BLaER1 treated with 17β-estradiol and CSF1 and Interleukin-3, amounts not matched to agents 10 nM and 100 nM (cell line): Measurements from ENCODE around the gene PARS2.

Experiments used
- H3K27ac ChIP-seq, 11 experiments: shearing (Covaris generic); formaldehyde crosslinking; 2 replicates each; pipeline ENCODE4 v1.8.1; 2022
- H3K27me3 ChIP-seq, 11 experiments: shearing (Covaris generic); formaldehyde crosslinking; 2 replicates each; pipeline ENCODE4 v1.8.1; 2022
- H3K36me3 ChIP-seq, 11 experiments: shearing (Covaris generic); formaldehyde crosslinking; 2 replicates each; pipeline ENCODE4 v1.8.1; 2022
- H3K4me1 ChIP-seq, 10 experiments: shearing (Covaris generic); formaldehyde crosslinking; 2 replicates each; pipeline ENCODE4 v1.8.1; 2022
- H3K4me2 ChIP-seq, 11 experiments: shearing (Covaris generic); formaldehyde crosslinking; 2 replicates each; pipeline ENCODE4 v1.8.1; 2022
- H3K4me3 ChIP-seq, 10 experiments: shearing (Covaris generic); formaldehyde crosslinking; 2 replicates each; pipeline ENCODE4 v1.8.1; 2022
- H3K9ac ChIP-seq, 11 experiments: shearing (Covaris generic); formaldehyde crosslinking; 2 replicates each; pipeline ENCODE4 v1.8.1; 2022
- H3K9me3 ChIP-seq, 11 experiments: shearing (Covaris generic); formaldehyde crosslinking; replicated peaks in 1 of 11; 2 replicates each; pipeline ENCODE4 v1.8.1; 2022
- H4K20me1 ChIP-seq, 11 experiments: shearing (Covaris generic); formaldehyde crosslinking; 2 replicates each; pipeline ENCODE4 v1.8.1; 2022
- Cebpa-rat ChIP-seq, 11 experiments: shearing (Covaris generic); IDR thresholded peaks; 2 replicates each; pipeline ENCODE4 v1.8.1; 2022

PARS2 gene

DNA sequence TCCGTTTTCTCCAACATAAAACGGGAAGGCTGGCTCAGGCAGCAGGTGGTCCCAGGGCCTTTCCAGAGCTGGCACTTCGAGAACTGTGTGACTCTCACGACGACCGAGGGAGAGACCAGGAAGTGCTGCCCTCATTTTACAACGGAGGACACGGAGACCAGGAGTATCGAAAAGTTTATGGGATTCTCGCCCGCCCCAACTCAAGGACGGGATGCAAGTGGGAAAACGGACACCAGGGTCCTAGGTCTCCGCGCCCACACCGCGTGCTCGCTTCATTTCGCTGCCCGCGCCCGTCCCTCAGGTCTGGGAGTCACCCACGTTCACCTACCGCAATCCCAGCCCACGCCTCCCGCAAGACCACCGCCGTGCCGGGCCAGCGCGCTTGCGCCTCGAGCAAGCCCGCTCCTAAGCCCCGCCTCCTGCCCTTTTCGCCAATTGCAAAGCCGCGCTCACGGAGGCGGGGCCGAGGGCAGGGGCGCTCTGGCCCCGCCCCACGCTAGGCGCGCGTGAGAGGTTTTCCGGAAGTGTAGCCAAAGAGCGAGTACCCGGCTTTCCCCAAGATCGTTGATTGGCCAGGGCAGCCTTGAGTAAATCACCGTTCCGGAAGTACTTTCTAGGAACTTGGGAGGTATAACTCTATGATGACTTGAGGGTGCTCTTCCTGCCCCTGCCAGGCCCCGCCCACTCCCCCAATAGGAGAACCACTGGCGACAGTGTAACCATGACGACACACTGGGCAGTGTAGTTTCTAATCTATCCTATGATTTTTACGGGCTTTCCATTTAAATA is at the start of gene PARS2:
PARS2 (minus strand) TSS at position 391 of the 789 bp plus-strand sequence. CDS start 5,362 bp downstream, outside the sequence.
- H3K4me3 ChIP-seq = peak within 1 kb of the TSS; percentile 66 to 94 (median 86)
- H4K20me1 ChIP-seq = no peaks in the 10 kb centered on the region
- TF ChIP-seq Cebpa-rat (IDR thresholded peaks at IDR 0.05) = no peak
- H3K27me3 ChIP-seq = no peaks in the 10 kb centered on the region
- peak within 1 kb of the TSS; percentile 86 to 97 (median 90) for H3K9ac ChIP-seq
- peaks cover 0 to 1% (median under 1%) of the 10 kb centered on the region in 11 experiments; a peak in 5 of 22 replicates for H3K36me3 ChIP-seq
- H3K9me3 ChIP-seq = no peaks in the 10 kb centered on the region
- peaks cover 17 to 27% (median 23%) of the 10 kb centered on the region in 10 experiments for H3K4me1 ChIP-seq
- H3K4me2 ChIP-seq = peak within 1 kb of the TSS; percentile 75 to 96 (median 88)
- H3K27ac ChIP-seq = peak within 1 kb of the TSS; percentile 73 to 97 (median 88)

DNA sequence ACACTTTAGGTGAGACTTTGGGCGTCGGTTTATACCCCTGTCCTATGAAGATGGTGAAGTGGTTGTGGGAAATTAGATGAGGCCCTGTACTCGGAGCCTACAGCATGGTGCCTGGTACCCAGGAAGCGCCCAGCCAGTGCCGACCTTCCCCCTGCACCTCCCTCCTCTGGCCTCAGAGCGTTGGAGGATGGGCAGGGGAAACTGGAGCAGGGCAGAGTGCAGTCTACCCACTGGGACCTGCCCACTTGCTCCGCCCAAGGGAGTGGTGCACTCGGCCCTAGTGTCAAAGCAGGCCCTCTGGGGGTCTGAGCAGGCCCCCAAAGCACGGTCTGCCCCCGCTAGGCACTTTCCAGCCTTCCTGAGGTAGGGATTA is 49.8 kb upstream of the PARS2 start:
- H4K20me1 ChIP-seq = no peaks in the 10 kb centered on the region; a peak in 1 of 22 replicates
- H3K4me2 ChIP-seq = no peak overlapping the region
- no peaks in the 10 kb centered on the region for H3K9me3 ChIP-seq
- no peaks in the 10 kb centered on the region for H3K36me3 ChIP-seq
- H3K9ac ChIP-seq = no peak overlapping the region
- TF ChIP-seq Cebpa-rat (IDR thresholded peaks at IDR 0.05) = no peak
- no peaks in the 10 kb centered on the region for H3K27me3 ChIP-seq
- peaks cover 6 to 24% (median 12%) of the 10 kb centered on the region in 10 experiments; a peak in 17 of 20 replicates for H3K4me1 ChIP-seq
- no peak overlapping the region for H3K4me3 ChIP-seq
- no peak overlapping the region for H3K27ac ChIP-seq

DNA sequence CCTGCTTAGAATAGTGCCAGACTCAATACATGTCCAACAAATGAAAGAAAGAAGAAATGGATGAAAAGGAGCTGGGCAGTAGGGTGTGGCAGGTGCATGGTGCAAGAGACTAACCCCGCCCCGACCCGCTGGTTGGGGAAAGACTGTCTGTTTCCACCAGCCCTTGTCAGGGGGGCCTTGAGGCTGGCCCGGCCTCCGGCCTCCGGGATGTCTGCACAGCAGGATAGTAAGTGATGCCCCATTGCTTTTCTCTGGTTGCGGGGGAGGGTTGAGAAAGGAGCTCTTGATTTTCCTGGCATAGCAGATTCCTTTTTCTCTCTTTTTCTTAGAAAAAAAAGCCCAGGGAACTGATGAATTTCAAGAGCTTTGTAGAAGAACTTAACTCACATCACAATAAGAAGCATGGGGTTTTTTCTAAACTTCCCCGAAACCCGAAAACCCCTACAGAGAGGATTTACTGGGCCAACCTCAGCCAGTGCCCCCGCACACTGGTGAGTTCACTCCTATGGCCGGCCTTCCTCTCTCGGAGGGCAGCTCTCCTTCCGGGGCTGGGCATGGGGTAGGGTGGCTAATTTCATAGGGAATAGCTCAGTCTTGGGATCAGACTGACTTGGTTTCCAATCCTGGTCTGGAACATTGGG is 49.3 kb upstream of the PARS2 start:
- H3K4me3 ChIP-seq = no peak overlapping the region

DNA sequence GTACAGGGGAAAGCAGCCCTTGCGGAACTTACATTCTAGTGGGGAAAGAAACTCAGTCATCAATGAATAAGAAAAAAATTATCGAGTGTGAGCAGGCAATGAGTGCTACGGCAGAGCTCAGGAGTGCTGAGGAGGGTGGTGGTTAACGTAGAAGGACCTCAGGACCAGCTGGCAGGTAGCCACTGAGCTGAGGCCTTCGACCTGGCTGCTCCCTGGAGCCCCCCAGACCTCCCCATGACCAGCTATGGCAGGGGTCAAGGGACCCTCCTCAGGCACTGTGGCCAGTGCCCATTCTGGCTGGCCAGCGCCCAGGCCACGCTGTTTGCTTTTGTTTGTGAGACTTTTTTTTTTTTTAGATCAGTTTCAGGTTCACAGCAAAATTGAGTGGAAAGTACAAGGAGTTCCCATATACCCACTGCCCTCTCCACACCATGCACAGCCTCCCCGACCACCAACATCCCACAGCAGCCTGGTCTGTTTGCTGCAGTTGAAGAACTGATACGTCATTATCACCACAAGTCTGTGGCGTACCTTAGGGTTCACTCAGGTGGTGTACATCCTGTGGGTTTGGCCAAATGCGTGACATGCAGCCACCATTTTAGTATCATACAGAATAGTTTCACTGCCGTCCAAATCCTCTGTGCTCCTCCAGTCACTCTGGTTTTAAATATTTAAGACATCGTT is 48.6 kb upstream of the PARS2 start:
- Histone ChIP-seq H3K4me2 (no peak overlapping the region), H4K20me1 (no peaks in the 10 kb centered on the region; a peak in 1 of 22 replicates), H3K9me3 (no peaks in the 10 kb centered on the region), H3K27ac (no peak overlapping the region), H3K36me3 (no peaks in the 10 kb centered on the region), H3K27me3 (no peaks in the 10 kb centered on the region), H3K4me3 (no peak overlapping the region), H3K4me1 (peaks cover 3 to 24% (median 5%) of the 10 kb centered on the region in 10 experiments), H3K9ac (no peak overlapping the region)
- no peak for TF ChIP-seq Cebpa-rat (IDR thresholded peaks at IDR 0.05)

More for the DNA sequence above, 49.3 kb upstream of the PARS2 start:
- H3K9ac ChIP-seq = no peak overlapping the region
- no peaks in the 10 kb centered on the region for H3K36me3 ChIP-seq
- peaks cover 4 to 24% (median 10%) of the 10 kb centered on the region in 10 experiments; a peak in 16 of 20 replicates for H3K4me1 ChIP-seq
- H3K27ac ChIP-seq = no peak overlapping the region
- H3K9me3 ChIP-seq = no peaks in the 10 kb centered on the region
- TF ChIP-seq Cebpa-rat (IDR thresholded peaks at IDR 0.05) = no peak
- H3K4me2 ChIP-seq = no peak overlapping the region
- no peaks in the 10 kb centered on the region; a peak in 1 of 22 replicates for H4K20me1 ChIP-seq
- no peaks in the 10 kb centered on the region for H3K27me3 ChIP-seq

DNA sequence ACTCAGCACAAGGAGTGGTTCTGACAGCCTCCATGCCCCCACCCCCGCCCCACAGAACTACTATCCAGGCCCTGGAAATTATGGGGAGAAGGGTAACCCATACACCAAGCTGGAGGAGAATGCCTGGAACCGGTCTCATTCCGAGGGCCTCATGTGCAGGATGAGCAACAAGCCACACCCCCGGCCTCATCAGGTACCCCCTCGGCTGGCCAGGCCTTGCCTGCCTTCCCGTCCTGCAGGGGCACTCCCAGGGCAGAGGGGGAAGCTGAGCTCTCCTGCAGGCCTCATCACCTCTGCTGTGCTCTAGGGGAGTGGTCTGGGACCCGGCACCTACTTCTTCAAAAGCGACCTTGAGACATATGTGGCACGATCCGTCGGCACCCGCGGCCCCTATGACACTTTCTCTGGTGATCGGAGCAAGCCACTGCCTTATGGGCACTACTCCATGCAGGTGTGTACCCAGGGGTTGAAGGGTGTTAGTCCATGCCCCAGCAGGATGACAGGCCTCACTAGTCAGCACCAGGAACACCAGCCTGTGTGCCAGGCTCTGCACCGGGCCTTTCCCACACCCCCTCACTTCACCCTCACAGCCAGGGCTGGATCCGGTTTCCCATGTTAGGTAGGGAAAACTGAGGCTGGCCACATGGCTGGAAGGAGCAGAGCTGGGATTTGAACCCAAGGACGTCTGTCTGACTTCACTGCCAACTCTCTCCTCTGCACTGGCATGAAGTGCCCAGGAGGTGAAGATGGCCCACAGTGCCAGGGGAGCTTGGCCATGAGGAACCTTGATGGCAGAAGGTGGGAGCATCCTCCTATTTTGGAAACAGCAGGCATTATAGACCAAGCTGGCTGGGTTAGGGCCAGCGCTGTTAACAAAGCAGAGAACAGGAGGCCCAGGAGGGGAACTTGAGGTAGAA is 47.7 kb upstream of the PARS2 start:
- no peak overlapping the region for H3K27ac ChIP-seq
- no peak overlapping the region for H3K9ac ChIP-seq
- H4K20me1 ChIP-seq = no peaks in the 10 kb centered on the region; a peak in 1 of 22 replicates
- H3K9me3 ChIP-seq = no peaks in the 10 kb centered on the region
- no peak for TF ChIP-seq Cebpa-rat (IDR thresholded peaks at IDR 0.05)
- H3K4me2 ChIP-seq = no peak overlapping the region
- no peaks in the 10 kb centered on the region for H3K36me3 ChIP-seq
- peaks cover 0 to 29% (median 7%) of the 10 kb centered on the region in 10 experiments; a peak in 10 of 20 replicates for H3K4me1 ChIP-seq
- H3K27me3 ChIP-seq = no peaks in the 10 kb centered on the region
- no peak overlapping the region for H3K4me3 ChIP-seq

DNA sequence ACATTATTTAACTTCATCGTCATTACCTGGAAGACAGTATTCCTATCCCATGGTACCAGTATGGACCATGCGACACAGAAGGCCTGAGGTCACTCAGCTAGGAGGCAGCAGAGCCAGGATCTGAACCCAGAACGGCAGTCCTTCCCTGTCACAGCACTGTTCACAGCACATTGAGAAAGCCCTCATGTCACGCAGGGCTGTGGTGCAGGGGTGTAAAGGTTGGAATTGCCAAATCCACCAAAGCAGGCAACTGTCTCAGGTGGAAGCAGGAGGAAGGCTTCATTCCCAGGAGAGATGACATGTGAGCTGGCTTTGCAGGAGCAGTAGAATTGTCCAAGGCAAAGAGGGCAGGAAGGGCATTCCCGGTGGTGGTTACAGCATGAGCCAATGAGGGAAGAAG is 46.7 kb upstream of the PARS2 start:
- no peaks in the 10 kb centered on the region for H3K36me3 ChIP-seq
- H3K4me1 ChIP-seq = peaks cover 0 to 37% (median 8%) of the 10 kb centered on the region in 10 experiments; a peak in 10 of 20 replicates
- no peaks in the 10 kb centered on the region for H3K27me3 ChIP-seq
- H3K27ac ChIP-seq = no peak overlapping the region
- no peak overlapping the region for H3K4me3 ChIP-seq
- no peak overlapping the region for H3K4me2 ChIP-seq
- TF ChIP-seq Cebpa-rat (IDR thresholded peaks at IDR 0.05) = no peak
- H4K20me1 ChIP-seq = no peaks in the 10 kb centered on the region; a peak in 1 of 22 replicates
- H3K9me3 ChIP-seq = no peaks in the 10 kb centered on the region
- H3K9ac ChIP-seq = no peak overlapping the region

DNA sequence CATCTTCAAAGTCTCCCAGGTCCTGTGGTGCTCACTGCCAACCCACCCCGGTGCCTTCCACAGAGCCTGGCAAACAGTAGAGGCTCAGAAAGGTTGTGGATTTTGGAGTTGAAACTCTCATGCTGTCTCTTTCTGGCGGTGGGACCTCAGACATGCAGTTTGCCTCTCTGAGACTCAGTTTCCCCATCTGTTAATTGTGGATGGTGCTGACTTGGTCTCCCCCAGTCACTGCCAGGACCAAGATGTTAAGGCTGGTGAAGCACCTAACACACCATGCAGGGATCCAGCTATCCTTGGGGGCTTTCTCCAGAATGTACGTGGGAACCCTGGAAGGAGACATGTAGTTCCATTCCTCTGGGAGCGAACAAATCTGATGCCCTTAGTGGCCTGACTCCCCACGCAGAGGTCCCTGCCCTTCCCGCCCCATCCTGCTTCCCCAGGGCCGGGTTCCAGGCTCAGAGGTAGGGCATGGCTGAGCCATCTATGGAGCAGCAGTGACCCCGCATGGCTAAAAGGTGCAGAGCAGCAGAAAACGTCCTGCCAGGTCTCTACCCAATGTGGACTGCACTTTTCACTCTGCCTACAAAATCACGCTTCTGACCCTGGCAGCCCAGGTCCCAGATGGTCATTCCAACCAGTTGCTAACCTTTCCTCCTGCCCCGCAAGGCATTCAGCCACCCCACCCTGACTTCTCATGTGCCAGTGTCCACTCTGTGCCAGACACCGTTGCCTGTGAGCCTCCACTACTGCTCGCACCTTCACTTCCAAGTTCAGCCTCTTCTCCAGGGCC is 46.0 kb upstream of the PARS2 start:
- Histone ChIP-seq H3K27me3 (no peaks in the 10 kb centered on the region), H4K20me1 (no peaks in the 10 kb centered on the region; a peak in 1 of 22 replicates), H3K27ac (no peak overlapping the region), H3K9me3 (no peaks in the 10 kb centered on the region), H3K4me2 (no peak overlapping the region), H3K36me3 (no peaks in the 10 kb centered on the region), H3K4me3 (no peak overlapping the region), H3K9ac (no peak overlapping the region; a peak in 1 of 22 replicates), H3K4me1 (peaks cover 0 to 41% (median 8%) of the 10 kb centered on the region in 10 experiments; a peak in 10 of 20 replicates)
- no peak for TF ChIP-seq Cebpa-rat (IDR thresholded peaks at IDR 0.05)
